ENCODE measurements around the gene PXT1. TPM values are rescaled to one million over a fixed set of nuclear protein-coding genes. Genes with fewer than 3 reads are reported as not detected.
A peak's percentile ranks its signal among the peaks of the same experiment; 100 is the strongest.

The PXT1 gene
- total and polyA plus RNA-seq, 4 donors = not detected

- TF ChIP-seq REST (IDR thresholded peaks at IDR 0.05) (peak; percentile 33), SP1 (IDR thresholded peaks at IDR 0.05) (no peak), ZBTB33 (IDR thresholded peaks at IDR 0.05) (no peak)
- 88% methylated on average over 7 of the region's 7 CpGs for WGBS
- H3K4me3 ChIP-seq (ENCODE audit: low read depth in 1 of 3, low read length in 3 of 3) = no peak overlapping the region
- H3K27ac ChIP-seq (ENCODE audit: low read depth in 1 of 2, low read length in 2 of 2) = no peak overlapping the region
- no peaks in the 10 kb centered on the region for H3K4me1 ChIP-seq (ENCODE audit: control insufficient read depth in 4 of 4, insufficient read depth in 4 of 4, low read length in 3 of 4)
- H3K36me3 ChIP-seq (ENCODE audit: control insufficient read depth in 4 of 4, insufficient read depth in 3 of 4, low read depth in 1 of 4, low read length in 3 of 4) = peaks cover 9 to 23% (median 17%) of the 10 kb centered on the region in 4 donors
- no peak overlapping the region for H3K9ac ChIP-seq (ENCODE audit: low read depth in 1 of 2, low read length in 2 of 2)
- H3K27me3 ChIP-seq (ENCODE audit: control insufficient read depth in 4 of 4, insufficient read depth in 4 of 4, low read length in 3 of 4) = no peaks in the 10 kb centered on the region
- no peak for DNase-seq (ENCODE audit: low spot score)
- H3K9me3 ChIP-seq (ENCODE audit: control insufficient read depth in 4 of 4, low read length in 3 of 4) = no peaks in the 10 kb centered on the region
These were observed 48.8 kb upstream of the PXT1 start for GRCh38 chr6:36491378-36491965.

GRCh38 chr6:36489426-36489825, 46.8 kb upstream of the PXT1 start:
- no peak for DNase-seq (ENCODE audit: low spot score)
- Histone ChIP-seq H3K4me3 (ENCODE audit: low read depth in 1 of 3, low read length in 3 of 3) (no peak overlapping the region), H3K27me3 (ENCODE audit: control insufficient read depth in 4 of 4, insufficient read depth in 4 of 4, low read length in 3 of 4) (no peaks in the 10 kb centered on the region), H3K9ac (ENCODE audit: low read depth in 1 of 2, low read length in 2 of 2) (no peak overlapping the region), H3K36me3 (ENCODE audit: control insufficient read depth in 4 of 4, insufficient read depth in 3 of 4, low read depth in 1 of 4, low read length in 3 of 4) (peaks cover 10 to 32% (median 19%) of the 10 kb centered on the region in 4 donors), H3K27ac (ENCODE audit: low read depth in 1 of 2, low read length in 2 of 2) (no peak overlapping the region), H3K9me3 (ENCODE audit: control insufficient read depth in 4 of 4, low read length in 3 of 4) (no peaks in the 10 kb centered on the region), H3K4me1 (ENCODE audit: control insufficient read depth in 4 of 4, insufficient read depth in 4 of 4, low read length in 3 of 4) (no peaks in the 10 kb centered on the region)
- 92% methylated on average over 4 of the region's 4 CpGs for WGBS
- TF ChIP-seq MAX (IDR thresholded peaks at IDR 0.05) (no peak), YY1 (IDR thresholded peaks at IDR 0.05) (no peak), RAD21 (IDR thresholded peaks at IDR 0.05) (no peak), ATF3 (IDR thresholded peaks at IDR 0.05) (no peak), HNF4A (conservative IDR thresholded peaks at IDR 0.05) (no peak), HNF4G (IDR thresholded peaks at IDR 0.05) (no peak), GABPA (IDR thresholded peaks at IDR 0.05 in 1 of 2, conservative IDR thresholded peaks at IDR 0.05 in 1 of 2) (no peak)

- Histone ChIP-seq H3K4me3 (ENCODE audit: low read depth in 1 of 3, low read length in 3 of 3) (no peak overlapping the region), H3K4me1 (ENCODE audit: control insufficient read depth in 4 of 4, insufficient read depth in 4 of 4, low read length in 3 of 4) (no peaks in the 10 kb centered on the region), H3K9ac (ENCODE audit: low read depth in 1 of 2, low read length in 2 of 2) (no peak overlapping the region), H3K36me3 (ENCODE audit: control insufficient read depth in 4 of 4, insufficient read depth in 3 of 4, low read depth in 1 of 4, low read length in 3 of 4) (peaks cover 11 to 31% (median 19%) of the 10 kb centered on the region in 4 donors), H3K27ac (ENCODE audit: low read depth in 1 of 2, low read length in 2 of 2) (no peak overlapping the region), H3K27me3 (ENCODE audit: control insufficient read depth in 4 of 4, insufficient read depth in 4 of 4, low read length in 3 of 4) (no peaks in the 10 kb centered on the region), H3K9me3 (ENCODE audit: control insufficient read depth in 4 of 4, low read length in 3 of 4) (no peaks in the 10 kb centered on the region)
- no peak for DNase-seq (ENCODE audit: low spot score)
- no peak for TF ChIP-seq TAF1 (conservative IDR thresholded peaks at IDR 0.05)
- no peak for TF ChIP-seq ZBTB33 (IDR thresholded peaks at IDR 0.05)
- no peak for TF ChIP-seq EGR1 (IDR thresholded peaks at IDR 0.05; ENCODE audit: low read depth in 2 of 2)
- no peak for TF ChIP-seq NR2F2 (IDR thresholded peaks at IDR 0.05)
- no peak for TF ChIP-seq GABPA (IDR thresholded peaks at IDR 0.05 in 1 of 2, conservative IDR thresholded peaks at IDR 0.05 in 1 of 2)
- no peak for TF ChIP-seq YY1 (IDR thresholded peaks at IDR 0.05)
- TF ChIP-seq RAD21 (IDR thresholded peaks at IDR 0.05) = no peak
- no peak for TF ChIP-seq HNF4G (IDR thresholded peaks at IDR 0.05)
- TF ChIP-seq FOXA2 (IDR thresholded peaks at IDR 0.05) = no peak
- TF ChIP-seq CTCF (IDR thresholded peaks at IDR 0.05; ENCODE audit: low read depth, low read length, missing input control) = no peak
- TF ChIP-seq MAX (IDR thresholded peaks at IDR 0.05) = no peak
- no peak for TF ChIP-seq RXRA (IDR thresholded peaks at IDR 0.05)
These were observed 45.6 kb upstream of the PXT1 start for GRCh38 chr6:36488221-36488620.
